UCSD-AML1 (cell line): ENCODE measurements around the gene EPHB4.
"Not testable (repeated sequence)": the region's sequence is repeated elsewhere in the genome, so short reads cannot be mapped to it uniquely, and the experiment has no call there.

Experiments used
- DNase-seq: peaks from one replicate; lab custom pipeline; 2025; ENCODE audit not compliant: unreplicated experiment; lab: John Stamatoyannopoulos, UW

EPHB4 gene

GRCh38 chr7:100791881-100792666 lies 35.2 kb downstream of the EPHB4 start:
- DNase-seq = no peak

DNA sequence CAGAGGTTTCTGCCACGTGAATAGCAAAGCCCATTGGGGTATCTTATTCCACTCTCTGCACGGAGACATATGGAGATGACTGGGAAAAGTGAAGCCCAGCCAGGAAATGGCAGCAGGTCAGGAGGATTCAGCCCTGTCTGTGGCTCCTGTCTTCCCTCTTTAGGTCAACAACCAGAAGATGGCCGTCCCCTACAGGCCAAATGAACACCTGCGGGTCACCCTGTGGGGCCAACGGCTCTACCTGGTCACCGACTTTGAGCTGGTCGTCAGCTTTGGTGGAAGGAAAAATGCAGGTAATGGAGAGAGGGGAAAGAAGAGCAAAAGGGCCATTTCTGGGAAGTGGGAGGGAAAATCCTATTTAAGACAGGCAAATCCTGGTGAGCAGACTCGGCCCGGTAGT lies 38.3 kb downstream of the EPHB4 start:
- DNase-seq = no peak

DNA sequence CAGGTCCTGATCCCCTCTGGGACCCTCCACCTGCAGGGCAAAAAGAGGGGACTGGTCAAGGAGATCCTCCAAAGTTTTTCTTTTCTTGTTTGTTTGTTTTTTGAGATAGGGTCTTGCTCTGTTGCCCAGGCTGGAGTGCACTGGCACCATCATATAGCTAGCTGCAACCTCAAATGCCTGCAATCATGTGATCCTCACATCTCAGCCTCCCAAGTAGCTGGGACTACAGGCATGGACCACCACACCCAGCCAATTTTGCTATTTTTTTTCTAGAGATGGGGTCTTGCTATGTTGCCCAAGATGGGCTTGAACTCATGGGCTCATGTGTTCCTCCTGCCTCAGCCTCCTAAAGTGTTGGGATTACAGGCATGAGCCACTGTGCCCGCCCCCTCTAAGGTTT lies 41.0 kb downstream of the EPHB4 start:
- DNase-seq = no peak

- DNase-seq = no peak
These were observed 41.4 kb downstream of the EPHB4 start for GRCh38 chr7:100785878-100786277.

- no peak for DNase-seq
These were observed 43.5 kb downstream of the EPHB4 start for GRCh38 chr7:100783804-100784203.

DNA sequence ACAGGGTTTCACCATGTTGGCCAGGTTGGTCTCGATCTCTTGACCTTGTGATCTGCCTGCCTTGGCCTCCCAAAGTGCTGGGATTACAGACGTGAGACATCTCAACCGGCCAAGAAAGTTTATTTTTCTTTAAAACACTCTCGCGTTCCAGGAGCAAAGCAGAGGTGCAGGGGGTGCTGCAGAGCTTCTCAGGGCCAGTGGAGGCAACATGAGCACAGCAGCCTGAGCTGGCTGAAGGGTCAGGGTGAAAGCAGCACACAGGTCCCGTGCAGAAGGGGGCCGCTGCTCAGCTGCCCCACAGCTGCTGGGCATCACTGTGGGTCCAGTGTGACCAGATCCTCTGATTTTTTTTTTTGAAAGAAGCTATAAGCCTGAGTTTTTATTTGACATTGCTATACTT lies 46.1 kb downstream of the EPHB4 start:
- no peak for DNase-seq

DNA sequence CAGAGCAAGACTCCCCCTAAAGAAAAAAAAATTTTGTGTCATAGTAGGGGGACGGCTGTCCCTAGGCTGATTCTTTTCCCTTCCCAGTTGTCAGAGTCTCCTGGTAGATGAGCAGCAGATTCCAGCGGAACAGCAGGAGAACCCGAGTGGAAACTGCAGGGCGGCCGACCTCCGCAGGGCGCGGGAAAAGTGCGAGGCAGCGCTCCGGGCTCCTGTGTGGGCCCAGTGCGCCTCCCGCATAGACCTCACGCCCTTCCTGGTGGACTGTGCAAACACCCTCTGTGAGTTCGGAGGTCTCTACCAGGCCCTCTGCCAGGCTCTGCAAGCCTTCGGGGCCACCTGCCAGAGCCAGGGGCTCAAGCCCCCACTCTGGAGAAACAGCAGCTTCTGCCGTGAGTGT lies 48.0 kb downstream of the EPHB4 start:
- no peak for DNase-seq

DNA sequence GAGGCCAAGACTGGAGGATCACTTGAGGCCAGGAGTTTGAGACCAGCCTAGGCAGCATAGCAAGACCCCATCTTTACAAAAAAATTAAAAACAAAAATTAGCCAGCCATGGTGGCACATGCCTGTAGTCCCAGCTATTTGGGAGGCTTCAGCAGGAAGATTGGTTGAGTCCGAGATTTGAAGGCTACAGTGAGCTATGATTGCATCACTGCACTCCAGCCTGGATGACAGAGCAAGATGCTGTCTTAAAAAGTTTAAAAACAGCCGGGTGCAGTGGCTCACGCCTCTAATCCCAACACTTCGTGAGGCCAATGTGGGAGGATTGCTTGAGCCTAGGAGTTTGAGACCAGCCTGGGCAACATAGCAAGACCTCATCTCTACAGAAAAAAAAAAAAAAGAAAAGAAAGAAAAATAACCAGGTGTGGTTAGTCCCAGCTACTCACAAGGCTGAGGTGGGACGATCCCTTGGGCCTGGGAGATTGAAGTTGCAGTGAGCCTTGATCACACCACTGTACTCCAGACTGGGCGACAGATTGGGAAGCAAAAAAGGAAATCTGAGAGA lies 49.2 kb downstream of the EPHB4 start:
- DNase-seq = no peak

DNA sequence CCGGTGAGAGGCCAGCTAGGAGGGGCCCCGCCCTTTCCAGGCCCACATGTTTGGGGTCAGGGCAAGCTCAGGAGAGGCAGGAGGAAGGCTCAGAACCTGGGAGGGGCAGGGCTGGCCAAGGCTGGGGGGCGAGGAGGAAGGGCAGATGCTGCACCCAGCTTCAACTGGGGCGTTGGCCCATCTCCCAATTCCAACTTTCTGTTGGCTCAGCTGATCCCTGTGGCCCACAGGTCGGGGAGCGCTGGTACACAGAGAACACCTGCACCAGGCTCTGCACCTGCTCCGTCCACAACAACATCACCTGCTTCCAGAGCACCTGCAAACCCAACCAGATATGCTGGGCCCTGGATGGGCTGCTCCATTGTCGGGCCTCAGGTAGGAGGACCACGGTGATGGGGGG lies 53.8 kb downstream of the EPHB4 start:
- DNase-seq = no peak

DNA sequence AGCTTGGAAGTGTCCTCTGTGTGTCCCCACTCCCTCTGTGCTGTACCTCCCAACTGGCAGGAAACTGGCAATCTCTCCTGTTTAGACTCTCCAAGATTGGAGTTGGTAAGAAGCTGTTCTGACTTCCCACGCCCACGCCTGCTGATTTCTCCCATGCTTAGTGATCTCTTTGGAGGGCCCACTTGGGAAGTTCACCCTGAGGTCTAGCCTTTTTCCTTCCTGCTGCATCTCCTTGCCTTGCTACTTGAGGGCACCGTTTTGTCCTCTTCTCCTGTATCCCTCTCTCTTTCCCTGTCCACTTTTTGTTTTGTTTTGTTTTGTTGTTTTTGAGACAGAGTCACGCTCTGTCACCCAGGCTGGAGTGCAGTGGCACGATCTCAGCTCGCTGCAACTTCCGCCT lies 58.5 kb downstream of the EPHB4 start:
- no peak for DNase-seq

- DNase-seq = no peak
These were observed 62.1 kb downstream of the EPHB4 start for GRCh38 chr7:100765250-100765649.

GRCh38 chr7:100764841-100765240 lies 62.5 kb downstream of the EPHB4 start:
- no peak for DNase-seq

DNA sequence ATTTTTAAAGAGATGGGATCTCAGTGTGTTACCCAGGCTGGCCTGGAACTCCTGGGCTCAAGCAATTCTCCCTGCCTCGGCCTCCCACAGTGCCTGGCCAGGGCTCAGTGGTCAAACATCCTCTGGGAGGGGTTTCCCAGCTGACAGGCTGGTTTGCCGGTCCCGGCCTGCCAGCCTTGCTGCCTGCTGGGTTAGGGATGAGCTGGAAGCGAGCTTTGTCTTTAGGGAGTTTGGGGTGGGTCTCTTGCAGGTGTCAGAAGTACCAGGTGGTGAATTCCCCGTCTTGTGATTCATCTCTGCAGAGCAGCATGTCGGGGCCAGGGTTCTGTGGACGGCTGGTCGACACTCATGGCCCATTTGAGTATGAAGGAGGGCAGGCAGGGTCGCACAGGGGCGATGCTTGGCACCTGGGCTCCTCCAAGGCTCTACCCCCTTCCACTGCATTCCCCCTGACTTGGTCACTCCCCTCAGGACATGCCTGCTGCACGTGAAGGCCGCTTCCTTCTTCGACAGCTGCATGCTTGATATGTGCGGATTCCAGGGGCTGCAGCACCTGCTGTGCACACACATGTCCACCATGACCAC lies 63.7 kb downstream of the EPHB4 start:
- no peak for DNase-seq

GRCh38 chr7:100762841-100763240 lies 64.5 kb downstream of the EPHB4 start:
- DNase-seq = not testable (repeated sequence)

- DNase-seq = no peak
These were observed 67.8 kb downstream of the EPHB4 start for GRCh38 chr7:100759357-100760171.

DNA sequence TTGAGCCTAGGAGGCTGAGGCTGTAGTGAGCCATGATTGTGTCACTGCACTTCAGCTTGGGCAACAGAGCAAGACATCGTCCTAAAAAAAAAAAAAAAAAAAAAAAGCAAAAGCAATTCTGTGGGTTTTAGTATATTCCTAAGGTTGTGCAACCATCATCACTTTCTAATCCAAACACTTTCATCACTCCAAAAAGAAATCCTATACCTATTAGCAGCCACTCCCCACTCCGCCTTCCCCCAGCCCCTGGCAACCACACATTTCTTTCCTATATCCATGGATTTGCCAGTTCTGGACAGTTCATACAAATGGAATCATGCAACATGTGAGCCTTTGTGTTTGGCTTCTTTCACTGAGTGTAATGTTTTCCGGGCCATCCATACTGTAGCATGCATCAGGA lies 73.6 kb downstream of the EPHB4 start:
- DNase-seq = no peak

- DNase-seq = no peak
These were observed 74.3 kb downstream of the EPHB4 start for GRCh38 chr7:100752994-100753393.
